Activated CD8-positive, alpha-beta memory T cell treated with anti-CD3 and anti-CD28 coated beads for 4 hours (primary cell): ENCODE results near the gene WFDC6.
"Not testable (repeated sequence)": the region's sequence is repeated elsewhere in the genome, so short reads cannot be mapped to it uniquely, and the experiment has no call there.

ENCODE experiments used
- DNase-seq, 2 donors: peaks; one replicate each; pipeline ENCODE4 v3.0.0-alpha.2; 2020; ENCODE audit warnings: low read depth in 2 of 2

The WFDC6 gene

DNA sequence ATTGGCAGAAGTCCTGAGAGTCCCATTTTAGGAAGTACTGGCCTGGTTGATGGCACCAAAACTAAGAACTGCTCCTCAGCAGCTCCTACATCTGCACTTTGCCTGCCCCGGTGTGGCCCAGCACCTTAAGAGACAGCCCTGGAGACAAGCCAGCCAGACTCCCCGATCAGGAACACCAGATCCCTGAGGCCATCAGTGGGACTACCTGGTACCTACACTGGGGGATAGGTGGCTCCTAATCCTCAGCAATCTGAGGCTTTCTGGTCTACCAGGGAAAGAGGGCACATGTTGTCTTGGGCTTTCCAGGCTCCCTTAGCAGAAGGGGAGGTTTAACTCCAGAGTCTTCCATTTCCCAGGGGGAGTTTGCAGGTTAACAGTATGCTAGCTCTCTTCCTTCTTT lies at the start of gene WFDC6:
WFDC6 (minus strand) TSS at position 101 of the 400 bp plus-strand sequence; CDS start at position 26, 75 bp downstream.
- DNase-seq: no peak

DNA sequence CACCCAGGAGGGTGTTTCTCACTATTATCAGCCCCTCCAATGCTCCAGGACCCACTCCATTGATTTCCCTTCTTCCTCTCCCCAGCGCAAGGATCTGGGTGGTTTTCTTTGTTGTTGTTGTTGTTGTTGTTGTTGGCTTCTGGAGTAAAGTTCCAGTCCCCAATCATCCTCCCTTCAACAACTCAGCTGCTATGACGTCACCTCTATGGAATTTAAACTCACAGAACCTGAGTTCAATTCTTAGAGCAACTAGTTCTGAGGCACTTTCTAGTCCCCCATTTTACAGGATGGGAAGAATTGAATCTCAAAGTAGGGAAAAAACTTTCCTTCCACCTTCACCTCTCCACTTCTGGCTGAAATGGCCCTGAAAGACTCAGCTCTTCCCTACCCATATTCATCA lies 49.5 kb upstream of the WFDC6 start:
- no peak for DNase-seq

DNA sequence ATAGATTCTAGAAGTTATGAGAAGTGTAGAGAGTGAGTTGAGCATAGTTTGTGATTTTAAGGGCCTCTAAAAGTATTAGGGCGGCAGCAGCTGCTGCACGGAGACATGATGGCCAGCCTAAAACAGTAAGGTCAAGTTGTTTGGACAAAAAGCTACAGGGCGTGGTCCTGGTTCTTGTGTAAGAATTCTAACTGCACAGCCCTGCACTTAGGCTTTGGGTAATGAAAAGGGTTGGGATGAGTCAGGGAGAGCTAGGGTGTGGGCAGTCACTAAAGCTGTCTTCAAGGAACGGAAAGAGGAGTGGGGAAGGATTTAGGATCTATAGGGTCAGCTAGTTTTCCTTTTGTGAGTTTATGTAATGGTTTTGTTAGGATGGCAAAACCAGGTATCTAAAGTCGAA lies 46.7 kb upstream of the WFDC6 start:
- not testable (repeated sequence) for DNase-seq

DNA sequence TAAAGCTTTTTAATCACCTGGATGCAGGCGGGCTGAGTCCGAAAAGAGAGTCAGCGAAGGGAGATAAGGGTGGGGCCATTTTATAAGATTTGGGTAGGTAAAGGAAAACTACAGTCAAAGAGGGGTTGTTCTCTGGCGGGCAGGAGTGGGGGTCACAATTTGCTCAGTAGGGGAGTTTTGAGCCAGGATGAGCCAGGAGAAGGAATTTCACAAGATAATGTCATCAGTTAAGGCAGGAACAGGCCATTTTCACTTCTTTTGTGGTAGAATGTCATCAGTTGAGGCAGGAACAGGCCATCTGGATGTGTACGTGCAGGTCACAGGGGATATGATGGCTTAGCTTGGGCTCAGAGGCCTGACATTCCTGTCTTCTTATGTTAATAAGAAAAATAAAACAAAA lies 45.0 kb upstream of the WFDC6 start:
- DNase-seq: not testable (repeated sequence)

DNA sequence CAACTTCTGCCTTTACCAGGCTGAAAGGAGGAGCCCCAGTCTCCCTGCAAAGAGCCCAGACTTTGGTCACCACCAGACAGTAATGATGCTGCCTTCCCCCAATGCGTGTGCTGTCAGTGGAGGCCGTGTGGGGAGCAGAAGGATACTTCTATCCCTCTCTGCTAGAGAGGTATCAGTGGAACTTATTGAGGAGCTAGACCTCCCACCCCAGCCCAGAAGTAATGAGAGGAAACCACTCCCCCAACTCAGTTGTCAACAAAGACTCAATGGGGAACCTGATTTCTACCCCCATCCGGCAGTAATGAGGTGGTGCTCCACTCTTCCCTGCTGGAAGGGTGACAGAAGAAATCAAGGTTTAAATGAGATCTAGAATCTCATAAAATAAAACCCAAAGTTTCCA lies 44.2 kb upstream of the WFDC6 start:
- DNase-seq: no peak

DNA sequence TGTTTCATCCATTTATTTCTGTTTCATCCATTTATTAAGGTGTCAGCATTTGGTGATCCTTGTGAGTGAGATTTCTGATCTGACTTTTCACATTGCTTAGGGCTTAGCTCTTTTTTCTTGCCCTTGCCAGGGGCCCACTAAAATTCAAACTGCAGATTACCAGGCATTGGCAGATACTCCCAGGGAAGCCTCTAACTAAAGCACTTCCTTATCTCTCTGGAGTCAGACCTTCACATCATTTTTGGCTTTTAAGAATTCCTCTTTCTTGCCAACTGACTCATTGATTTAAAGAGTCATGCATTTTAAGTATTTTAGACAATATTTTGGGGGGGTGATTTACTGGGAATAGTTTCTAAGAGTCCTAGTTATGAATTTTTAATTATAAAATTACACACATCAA lies 42.4 kb upstream of the WFDC6 start:
- DNase-seq: no peak

DNA sequence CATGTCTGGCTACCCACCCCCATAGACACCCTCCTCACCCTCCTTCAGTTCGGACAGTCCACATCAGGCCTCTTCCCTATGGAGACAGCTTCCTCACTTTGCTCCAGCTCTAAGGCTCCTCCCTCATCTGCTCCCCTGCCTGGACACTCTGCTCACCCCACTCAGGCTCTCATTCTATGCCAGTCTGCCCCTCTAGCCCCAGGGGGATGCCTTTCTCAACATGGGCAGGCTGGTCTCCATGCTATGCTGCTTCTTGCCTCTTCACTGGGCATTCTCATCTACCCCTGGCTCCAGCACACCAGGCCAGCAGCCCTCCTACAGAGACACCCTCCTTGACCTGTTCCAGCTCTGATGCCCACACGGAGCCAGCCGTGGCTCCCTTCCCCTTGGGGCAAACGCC lies 39.9 kb upstream of the WFDC6 start, which contains the start of gene WFDC8:
WFDC8 (minus strand) TSS at position 101 of the 400 bp plus-strand sequence; CDS start at position 64, 37 bp downstream.
- no peak for DNase-seq

DNA sequence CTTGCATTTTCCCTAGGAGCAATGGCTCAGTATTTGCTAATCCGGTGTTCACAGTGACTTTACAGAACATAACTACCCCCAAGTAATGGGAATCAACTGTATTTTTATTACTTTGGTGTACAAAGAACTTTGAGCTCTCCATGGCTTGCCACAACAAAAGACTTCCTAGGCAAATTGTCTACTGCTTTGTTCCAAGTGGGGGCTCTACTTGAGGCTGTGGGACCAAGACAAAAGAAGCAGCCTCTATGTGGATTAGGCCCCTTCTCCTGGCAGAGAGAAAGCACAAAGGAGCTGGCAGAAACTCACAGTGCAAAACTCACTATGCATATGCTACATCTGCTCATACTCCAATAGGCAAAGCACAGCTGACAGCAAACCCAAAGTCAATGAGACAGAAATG lies 38.9 kb upstream of the WFDC6 start:
- DNase-seq: no peak

DNA sequence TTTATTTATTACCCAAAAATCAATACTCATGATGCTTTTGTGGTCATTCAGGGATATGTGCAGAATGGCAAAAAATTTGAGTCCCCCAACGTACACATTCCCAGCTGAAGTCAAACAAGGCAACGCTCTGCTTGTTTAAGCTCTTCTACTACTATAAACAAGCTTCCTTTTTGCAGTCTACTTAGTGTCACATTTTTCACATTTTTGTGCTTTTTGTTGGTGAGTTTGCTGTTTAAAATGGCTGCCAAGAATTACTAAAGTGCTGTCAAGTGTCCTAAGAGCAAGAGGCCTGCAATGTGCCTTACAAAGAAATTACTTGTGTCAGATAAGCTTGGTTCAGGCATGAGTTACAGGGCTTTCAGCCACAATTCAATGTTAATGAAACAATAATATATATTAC lies 37.7 kb upstream of the WFDC6 start:
- no peak for DNase-seq

DNA sequence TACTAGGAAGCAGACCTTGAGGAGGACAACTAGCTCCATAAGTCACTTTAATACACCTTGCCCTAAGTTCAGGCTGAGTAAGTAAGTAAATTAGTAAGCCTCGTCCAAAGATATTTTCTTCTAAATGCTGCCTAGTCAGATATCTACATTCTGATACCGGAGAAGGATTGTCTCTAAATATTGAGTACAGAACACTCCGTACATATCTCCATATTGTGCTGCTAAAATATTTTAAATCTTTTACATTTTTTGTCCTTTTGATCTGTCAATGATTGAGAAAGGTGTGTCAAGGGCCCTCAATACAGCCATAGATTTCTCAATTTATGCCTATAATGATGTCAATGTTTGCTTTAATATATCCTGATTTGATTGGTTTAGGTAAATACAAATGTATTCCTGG lies 36.6 kb upstream of the WFDC6 start:
- no peak for DNase-seq

DNA sequence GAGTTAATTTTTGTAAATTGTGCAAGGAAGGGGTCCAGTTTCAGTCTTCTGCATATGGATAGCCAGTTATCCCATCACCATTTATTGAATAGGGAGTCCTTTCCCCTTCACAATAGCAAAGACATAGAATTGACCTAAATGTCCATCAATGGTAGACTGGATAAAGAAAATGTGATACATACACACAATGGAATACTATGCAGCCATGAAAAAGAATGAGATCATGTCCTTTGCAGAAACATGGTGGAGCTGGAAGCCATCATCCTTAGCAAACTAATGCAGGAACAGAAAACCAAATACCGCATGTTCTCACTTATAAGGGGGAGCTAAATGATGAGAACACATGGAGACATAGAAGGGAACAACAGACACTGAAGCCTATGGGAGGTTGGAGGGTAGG lies 30.4 kb upstream of the WFDC6 start:
- DNase-seq: not testable (repeated sequence)

DNA sequence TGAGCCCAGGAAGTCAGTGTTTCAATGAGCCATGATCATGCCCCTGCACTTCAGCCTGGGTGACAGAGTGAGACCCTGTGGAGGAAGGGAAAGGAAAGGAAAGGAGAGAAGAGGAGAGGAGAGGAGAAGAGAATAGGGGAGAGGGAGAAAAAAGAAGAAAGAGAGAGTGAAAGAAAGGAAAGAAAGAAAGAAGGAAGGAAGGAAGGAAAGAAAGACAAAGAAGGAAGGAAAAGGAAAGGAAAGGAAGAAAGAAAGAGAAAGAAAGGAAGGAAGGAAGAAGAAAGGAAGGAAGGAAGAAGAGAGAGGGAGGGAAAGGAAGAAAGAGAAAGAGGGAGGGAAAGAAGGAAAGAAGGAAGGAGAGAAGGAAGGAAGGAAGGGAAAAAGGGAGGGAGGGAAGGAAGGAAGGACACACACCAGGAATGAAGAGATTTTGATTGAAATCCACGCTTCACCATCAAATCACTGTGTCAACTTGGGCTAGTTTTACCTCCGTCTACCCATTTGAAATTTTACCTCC lies 25.5 kb upstream of the WFDC6 start:
- DNase-seq: no peak

DNA sequence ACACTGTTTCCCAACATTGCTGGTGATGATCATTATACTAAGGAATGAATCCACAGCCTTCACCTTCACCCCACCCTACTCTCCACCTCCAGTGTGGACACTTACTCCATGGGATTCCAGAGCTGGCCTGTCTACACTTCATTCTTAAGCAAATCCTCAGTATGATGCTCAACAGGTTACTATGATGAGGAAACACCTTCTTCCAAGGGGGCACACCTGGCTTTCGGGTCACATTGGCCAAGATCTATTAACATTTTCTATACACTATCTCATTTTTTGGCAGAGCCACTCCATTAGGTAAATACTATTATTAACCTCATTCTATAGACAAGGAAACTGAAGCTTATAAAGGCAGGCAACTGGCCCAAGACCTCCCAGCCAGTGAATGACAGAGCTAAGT lies 15.9 kb upstream of the WFDC6 start:
- no peak for DNase-seq

DNA sequence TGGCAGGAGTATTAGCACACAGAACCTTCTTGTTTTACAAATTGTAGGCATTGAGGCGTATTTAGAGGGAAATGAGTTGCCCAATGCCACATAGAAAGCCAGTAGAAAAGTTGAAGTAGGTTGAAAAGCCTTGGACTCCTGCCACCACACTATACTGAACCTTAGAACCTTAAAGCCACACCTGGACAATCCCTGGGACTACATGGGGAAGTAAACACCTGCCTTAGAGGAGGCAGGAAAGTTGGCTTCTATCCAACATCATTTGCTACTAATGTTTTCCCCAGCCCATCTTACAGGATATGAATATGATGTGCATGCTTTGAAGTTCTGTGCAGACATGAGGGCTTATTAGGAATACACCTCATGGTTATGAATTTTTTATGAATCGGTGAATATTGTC lies 13.2 kb upstream of the WFDC6 start:
- no peak for DNase-seq

DNA sequence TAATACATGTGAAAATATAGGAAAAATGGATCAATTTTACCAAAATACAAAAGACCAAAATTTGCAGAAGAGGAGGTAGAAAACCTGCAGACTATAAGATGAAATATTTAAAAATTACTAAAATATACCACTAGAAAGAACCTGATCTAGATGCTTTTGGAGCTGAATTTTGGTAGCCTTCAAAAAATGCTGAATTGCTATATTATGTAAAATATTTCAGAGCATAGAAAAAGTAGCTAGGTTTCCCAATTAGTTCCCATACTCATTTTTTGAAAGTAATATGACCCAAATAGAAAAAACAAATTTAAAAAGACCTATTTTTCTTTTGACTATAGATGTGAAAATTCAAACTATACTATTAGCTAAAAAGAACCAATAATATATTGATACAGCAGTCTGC lies 11.5 kb upstream of the WFDC6 start:
- no peak for DNase-seq

DNA sequence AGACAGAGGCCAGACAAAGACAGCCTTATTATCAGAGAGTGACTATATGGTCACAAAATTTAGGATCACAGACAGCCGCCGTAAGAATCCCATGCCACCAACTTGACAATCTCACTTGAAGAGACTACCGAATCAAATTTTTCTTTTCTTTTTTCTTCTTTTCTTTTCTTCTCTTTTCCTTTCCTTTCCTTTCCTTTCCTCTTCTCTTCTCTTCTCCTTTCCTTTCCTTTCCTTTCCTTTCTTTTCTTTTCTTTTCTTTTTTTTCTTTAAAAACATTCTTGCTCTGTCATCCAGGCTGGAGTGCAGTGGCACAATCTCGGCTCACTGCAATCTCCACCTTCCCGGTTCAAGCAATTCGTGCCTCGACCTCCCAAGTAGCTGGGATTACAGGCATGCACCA lies 9.1 kb upstream of the WFDC6 start:
- DNase-seq: no peak

DNA sequence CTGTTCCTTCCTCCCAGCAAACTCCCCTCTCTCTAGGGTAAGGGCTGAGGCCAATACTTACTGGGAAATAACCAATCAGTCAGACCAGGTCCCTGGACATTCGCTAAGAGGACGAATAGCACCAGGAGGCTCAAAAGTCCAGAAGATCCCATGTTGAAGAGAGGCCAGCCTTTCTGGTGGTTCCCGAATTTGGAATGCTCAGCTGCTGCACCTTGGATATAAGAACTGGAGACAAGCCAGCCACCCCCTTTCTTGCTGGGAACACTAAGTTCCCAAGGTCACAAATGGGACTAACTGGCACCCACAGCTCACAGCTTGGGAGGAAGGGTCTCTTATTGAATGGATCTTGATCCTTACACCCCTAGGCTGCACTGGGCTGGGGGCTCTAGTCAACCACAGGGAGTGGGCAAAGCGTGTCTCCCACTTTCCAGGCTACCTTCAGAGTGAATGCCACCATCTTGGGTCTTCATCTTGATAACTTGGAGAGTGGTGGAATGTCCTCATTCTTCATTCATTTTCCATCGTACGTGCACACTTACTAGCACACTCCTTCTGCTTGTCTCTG lies 8.0 kb upstream of the WFDC6 start, which contains the start of gene EPPIN:
EPPIN (minus strand) TSS at position 196 of the 565 bp plus-strand sequence; CDS start at position 152, 44 bp downstream.
- DNase-seq: no peak

DNA sequence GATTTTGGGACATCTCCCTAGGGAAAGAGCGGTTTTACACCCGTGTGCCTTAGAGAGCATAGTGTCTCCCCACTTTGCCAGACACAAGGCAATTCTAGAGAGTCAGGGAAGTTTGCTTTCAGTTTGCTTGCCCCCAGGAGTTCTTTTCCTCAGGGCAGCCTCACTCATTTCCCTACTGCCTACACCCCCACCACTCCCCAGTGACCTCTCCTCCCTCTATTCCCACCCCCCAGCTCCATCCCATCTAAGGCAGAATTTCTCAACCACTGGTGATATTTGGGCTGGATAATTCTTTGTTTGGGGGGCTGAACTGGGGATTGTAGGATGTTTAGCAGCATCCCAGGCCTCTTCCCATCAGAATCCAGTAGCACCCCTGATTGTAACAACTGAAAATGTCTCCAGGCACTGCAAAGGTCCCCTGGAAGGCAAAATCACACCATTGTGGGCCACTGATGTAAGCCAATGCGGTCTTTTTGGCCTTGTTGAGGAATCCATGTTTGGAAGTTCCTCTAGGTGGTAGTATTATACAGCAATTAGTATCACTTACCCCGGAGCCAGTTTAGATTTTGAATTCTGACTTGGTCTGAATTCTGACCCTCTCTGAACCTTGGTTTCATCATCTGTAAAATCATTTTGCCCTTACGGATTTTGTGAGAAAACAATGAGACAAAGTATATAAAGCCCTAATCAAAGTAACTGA lies 6.6 kb upstream of the WFDC6 start:
- no peak for DNase-seq

DNA sequence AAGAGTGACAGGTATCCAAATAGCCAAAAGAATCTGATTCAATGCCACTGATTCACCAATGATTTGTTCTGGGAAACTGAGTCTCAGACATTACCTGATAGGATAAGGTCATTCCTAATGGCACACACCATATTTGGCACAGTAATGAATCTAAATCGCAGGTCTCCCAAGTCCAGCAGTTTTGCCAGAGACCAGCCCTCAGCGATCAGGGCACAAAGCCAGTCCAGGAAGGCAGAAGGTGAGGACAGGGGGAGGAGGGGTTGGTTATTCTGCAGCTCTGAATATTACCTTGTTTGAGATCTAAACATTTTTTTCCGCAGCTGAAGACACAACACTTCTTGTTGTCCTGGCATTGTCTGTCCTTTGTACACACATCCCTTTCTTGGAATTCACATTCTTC lies 6.1 kb upstream of the WFDC6 start:
- no peak for DNase-seq

DNA sequence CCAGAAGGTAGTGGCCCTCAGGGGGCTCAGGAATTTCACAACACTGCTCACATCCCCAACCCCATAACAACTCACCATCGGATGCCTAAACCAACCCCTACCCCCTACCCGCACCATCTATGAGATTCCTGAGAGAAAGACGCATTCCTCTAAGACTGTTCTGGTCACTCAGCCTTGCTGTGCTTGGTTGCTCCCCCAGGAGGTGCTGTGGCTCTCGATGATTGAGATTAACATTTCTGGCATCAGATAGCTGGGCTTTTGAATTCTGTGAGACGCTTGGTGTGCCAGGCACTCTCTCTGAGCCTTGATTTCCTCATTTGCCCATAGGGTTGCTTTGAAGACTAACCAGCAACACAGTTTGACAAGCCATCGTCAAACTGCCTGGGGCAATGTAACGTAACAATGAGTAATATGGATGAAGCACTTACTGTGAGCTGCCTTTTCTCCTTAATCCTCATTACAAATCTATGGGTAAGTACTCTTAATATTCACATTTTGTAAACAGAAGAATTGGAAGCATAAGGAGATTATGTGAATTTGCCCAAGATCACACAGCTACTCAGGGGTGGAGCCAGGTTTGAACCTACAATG lies 978 bp downstream of the WFDC6 start:
- DNase-seq: no peak

DNA sequence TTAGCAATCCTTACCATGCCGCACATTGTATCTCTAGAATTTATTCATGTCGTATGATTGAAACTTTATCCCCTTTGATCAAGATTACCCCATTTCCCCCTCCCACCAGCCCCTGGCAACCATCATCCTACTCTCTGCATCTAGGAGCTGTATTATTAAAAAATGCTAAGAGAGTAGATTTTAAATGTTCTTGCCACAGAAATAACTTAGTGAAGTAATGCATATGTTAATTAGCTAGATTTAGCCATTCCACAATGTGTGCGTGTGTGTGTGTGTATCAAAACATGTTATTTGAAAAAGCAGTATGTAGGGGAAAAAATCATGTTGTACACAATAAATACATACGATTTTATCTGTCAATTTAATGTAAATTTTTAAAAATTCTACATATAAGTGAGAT lies 12.0 kb downstream of the WFDC6 start:
- no peak for DNase-seq

DNA sequence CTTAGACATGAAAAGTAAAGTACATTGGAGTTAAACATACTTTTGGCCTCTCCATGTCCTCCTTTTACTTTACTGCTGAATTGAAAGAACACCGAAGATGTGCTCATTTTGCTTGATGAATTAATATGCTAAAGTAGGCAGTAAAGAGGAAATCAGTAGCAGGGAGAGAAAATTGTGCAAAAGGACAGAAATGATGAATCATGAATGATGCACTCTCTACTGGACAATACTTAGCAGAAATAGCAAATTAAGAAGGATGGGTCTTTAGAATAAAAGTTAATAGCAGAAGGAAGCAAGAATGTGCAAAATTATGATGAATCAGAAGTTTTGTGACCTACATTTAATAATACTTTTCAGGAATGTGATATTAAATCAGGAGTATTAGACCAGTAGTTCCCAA lies 15.5 kb downstream of the WFDC6 start:
- no peak for DNase-seq

DNA sequence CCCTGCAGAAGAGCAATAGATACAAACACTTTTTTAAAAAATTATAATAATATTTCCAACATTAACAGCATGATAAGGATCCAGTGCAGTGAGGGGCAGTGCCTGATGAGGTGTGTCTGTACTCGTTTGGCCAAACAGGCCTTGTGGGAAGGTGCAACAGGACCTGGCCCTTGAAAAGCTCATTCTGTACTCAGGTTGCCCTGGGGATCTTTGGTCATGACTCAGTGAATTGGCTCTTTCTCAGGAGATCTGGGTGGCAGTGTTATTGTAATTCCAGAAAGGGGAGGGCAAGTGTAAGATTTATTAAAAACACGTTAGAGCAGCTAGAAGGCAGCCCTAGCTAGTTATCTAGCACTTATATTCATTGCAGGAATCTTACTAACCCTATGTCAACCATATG lies 21.0 kb downstream of the WFDC6 start:
- DNase-seq: no peak
